Cardiac fibroblast (primary cell): Measurements from ENCODE around the gene PTPRR.

Experiments
- DNase-seq, 2 donors: peaks; one replicate each; pipeline versions ENCODE4 v3.0.0 to v3.0.0-alpha.2; 2010; ENCODE audit warnings: low read depth in 2 of 2
- H3K4me3 ChIP-seq, 2 donors: replicated peaks in 1 of 2; 1 replicate in 1 of 2; 2 replicates in 1 of 2; pipeline ENCODE4 v1.5.1; 2011; ENCODE audit warnings: low read depth in 2 of 2, low read length in 2 of 2, mild to moderate bottlenecking in 2 of 2, moderate library complexity in 1 of 2
- TF ChIP-seq, protein P1 (sequence below): IDR thresholded peaks from one replicate; pipeline ENCODE4 v1.5.1; 2011; ENCODE audit warnings: low read depth, mild to moderate bottlenecking, low read length, inconsistent platforms

The PTPRR gene

GRCh38 chr12:70892593-70892992, 27.9 kb downstream of the PTPRR start:
- TF ChIP-seq, protein P1, sequence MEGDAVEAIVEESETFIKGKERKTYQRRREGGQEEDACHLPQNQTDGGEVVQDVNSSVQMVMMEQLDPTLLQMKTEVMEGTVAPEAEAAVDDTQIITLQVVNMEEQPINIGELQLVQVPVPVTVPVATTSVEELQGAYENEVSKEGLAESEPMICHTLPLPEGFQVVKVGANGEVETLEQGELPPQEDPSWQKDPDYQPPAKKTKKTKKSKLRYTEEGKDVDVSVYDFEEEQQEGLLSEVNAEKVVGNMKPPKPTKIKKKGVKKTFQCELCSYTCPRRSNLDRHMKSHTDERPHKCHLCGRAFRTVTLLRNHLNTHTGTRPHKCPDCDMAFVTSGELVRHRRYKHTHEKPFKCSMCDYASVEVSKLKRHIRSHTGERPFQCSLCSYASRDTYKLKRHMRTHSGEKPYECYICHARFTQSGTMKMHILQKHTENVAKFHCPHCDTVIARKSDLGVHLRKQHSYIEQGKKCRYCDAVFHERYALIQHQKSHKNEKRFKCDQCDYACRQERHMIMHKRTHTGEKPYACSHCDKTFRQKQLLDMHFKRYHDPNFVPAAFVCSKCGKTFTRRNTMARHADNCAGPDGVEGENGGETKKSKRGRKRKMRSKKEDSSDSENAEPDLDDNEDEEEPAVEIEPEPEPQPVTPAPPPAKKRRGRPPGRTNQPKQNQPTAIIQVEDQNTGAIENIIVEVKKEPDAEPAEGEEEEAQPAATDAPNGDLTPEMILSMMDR: no peak
- no peak overlapping the region for H3K4me3 ChIP-seq
- no peak for DNase-seq

- TF ChIP-seq, protein P1: no peak
- DNase-seq: no peak
- no peak overlapping the region for H3K4me3 ChIP-seq
Observed at GRCh38 chr12:70890895-70891832, 29.4 kb downstream of the PTPRR start.

DNA sequence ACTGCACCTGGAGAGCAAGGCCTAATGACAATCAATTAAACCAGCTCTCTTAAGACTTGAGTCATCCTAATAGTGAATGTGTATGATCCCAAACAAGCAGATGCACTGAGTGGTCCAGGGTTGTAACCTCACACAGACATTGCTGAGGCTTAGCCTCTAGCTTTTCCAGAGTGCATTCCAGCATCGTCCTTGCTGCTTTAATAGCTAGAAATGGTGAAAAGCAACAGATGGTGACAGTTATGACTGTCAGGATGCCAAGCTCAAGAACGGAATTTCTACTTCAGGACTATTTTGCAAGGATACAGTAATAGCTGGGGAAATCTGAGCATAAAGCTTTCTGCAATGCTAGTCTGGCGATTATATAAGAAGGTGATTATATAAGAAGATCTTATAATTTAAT, 34.6 kb downstream of the PTPRR start:
- H3K4me3 ChIP-seq: no peak overlapping the region
- TF ChIP-seq, protein P1: no peak
- DNase-seq: peak; percentile 1 to 5

DNA sequence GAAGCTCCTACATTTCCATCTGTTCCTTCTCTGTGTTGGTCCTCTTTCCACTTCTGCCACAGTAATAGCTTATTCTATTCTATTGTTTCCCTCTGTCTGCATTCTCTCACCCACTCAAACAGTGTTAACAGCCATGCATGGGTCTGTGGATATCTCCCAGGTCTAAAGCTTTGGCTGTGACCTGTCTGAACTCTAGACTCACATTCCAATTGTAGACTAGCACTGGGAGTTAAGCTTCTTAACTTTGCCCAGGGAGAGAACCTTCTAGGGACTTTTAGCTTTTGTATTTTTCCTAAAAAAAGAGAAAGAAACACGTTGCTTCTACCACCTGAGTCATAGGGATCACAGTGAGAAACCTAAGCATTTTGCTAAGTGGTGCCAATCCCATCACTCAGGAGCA, 36.7 kb downstream of the PTPRR start:
- no peak for DNase-seq
- TF ChIP-seq, protein P1: no peak
- no peak overlapping the region for H3K4me3 ChIP-seq

DNA sequence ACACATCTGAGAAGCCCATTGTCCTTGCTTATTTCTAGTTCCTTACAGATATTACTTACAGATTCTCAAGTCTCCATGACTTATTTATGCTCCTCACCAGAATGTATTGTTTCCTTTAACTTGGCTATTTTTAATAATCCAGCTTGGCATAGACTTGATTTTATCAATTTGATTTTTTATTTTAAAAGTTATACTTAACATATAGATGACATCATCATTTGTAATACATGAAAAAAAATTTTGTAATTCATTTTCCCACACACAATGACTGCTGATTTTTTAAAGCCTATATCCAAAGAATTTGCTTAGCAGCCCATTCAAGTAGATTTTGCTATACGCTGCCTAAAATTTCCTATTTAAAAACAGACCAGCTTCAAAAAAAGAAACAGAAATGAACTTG, 39.8 kb downstream of the PTPRR start:
- no peak overlapping the region for H3K4me3 ChIP-seq
- DNase-seq: no peak
- TF ChIP-seq, protein P1: no peak

- peak; percentile 52 to 82 for DNase-seq
- H3K4me3 ChIP-seq: no peak overlapping the region
- TF ChIP-seq, protein P1: no peak
Observed at GRCh38 chr12:70876952-70877351, 43.6 kb downstream of the PTPRR start.
